Right hindlimb (tissue), 1 donor: Measurements from ENCODE around the gene PRR22.
"Not testable (repeated sequence)": the region's sequence is repeated elsewhere in the genome, so short reads cannot be mapped to it uniquely, and the experiment has no call there.

Experiments
- DNase-seq: peaks from one replicate; pipeline ENCODE4 v3.0.0-alpha.2; 2018

PRR22 gene

GRCh38 chr19:5790559-5791520 is 6.3 kb upstream of the PRR22 start, which contains the start of gene DUS3L:
Gene DUS3L (minus strand): TSS chr19:5791163. CDS start chr19:5791141, 22 bp downstream.
- peak; percentile 98 for DNase-seq

GRCh38 chr19:5789886-5790558 is 5.5 kb upstream of the PRR22 start:
- no peak for DNase-seq

- DNase-seq = no peak
Measured at GRCh38 chr19:5789351-5789761, 4.8 kb upstream of the PRR22 start.

GRCh38 chr19:5788422-5788821 is 3.9 kb upstream of the PRR22 start:
- DNase-seq = no peak

GRCh38 chr19:5787409-5788182 is 3.0 kb upstream of the PRR22 start:
- no peak for DNase-seq

GRCh38 chr19:5786593-5787408 is 2.3 kb upstream of the PRR22 start:
- no peak for DNase-seq

GRCh38 chr19:5785423-5785822 is 877 bp upstream of the PRR22 start:
- no peak for DNase-seq

GRCh38 chr19:5782945-5783919 is 1.3 kb downstream of the PRR22 start:
- DNase-seq = no peak

GRCh38 chr19:5782322-5782721 is 2.2 kb downstream of the PRR22 start:
- DNase-seq = no peak

- not testable (repeated sequence) for DNase-seq
Measured at GRCh38 chr19:5780916-5781315, 3.6 kb downstream of the PRR22 start.

GRCh38 chr19:5778402-5778801 is 6.1 kb downstream of the PRR22 start:
- DNase-seq = no peak

GRCh38 chr19:5775668-5776309 is 8.8 kb downstream of the PRR22 start:
- DNase-seq = no peak

- no peak for DNase-seq
Measured at GRCh38 chr19:5774921-5775320, 9.6 kb downstream of the PRR22 start.

- DNase-seq = no peak
Measured at GRCh38 chr19:5773276-5773675, 11.3 kb downstream of the PRR22 start.

GRCh38 chr19:5772416-5772815 is 12.1 kb downstream of the PRR22 start:
- no peak for DNase-seq

- no peak for DNase-seq
Measured at GRCh38 chr19:5767949-5768348, 16.6 kb downstream of the PRR22 start.

GRCh38 chr19:5765220-5765619 is 19.3 kb downstream of the PRR22 start:
- no peak for DNase-seq

- DNase-seq = no peak
Measured at GRCh38 chr19:5762608-5763217, 21.8 kb downstream of the PRR22 start.

GRCh38 chr19:5753743-5754142 is 30.8 kb downstream of the PRR22 start:
- no peak for DNase-seq

GRCh38 chr19:5751709-5752108 is 32.8 kb downstream of the PRR22 start:
- DNase-seq = no peak
